K562 (cell line): ENCODE results near the gene TBC1D2. TPM values are rescaled to one million over a fixed set of nuclear protein-coding genes. Genes with fewer than 3 reads are reported as not detected.

ENCODE experiments used
- ARID1B ChIP-seq: fragments of 450-650 bp; IDR thresholded peaks from 2 replicates; pipeline ENCODE4 v1.6.1; 2016; ENCODE audit warnings: antibody characterized with exemption, mild to moderate bottlenecking, inconsistent platforms
- BMI1 ChIP-seq: fragments of 150-350 bp; IDR thresholded peaks from 2 replicates; pipeline ENCODE4 v1.6.1; 2014; ENCODE audit warnings: low read length
- BRD4 ChIP-seq: fragments of 200-600 bp; sonication (generic); IDR thresholded peaks from 2 replicates; pipeline ENCODE4 v1.6.1; 2017; ENCODE audit warnings: inconsistent platforms
- CHD4 ChIP-seq: fragments of 200-600 bp; sonication (generic); IDR thresholded peaks from 3 replicates; pipeline ENCODE4 v1.6.1; 2012; ENCODE audit warnings: low read depth, mild to moderate bottlenecking, mixed read lengths, low read length, inconsistent platforms; ENCODE audit not compliant: insufficient read depth, insufficient replicate concordance, poor library complexity, severe bottlenecking
- ETV5 ChIP-seq: sonication (generic); formaldehyde crosslinking; IDR thresholded peaks from 2 replicates; pipeline ENCODE4 v1.4.0; 2020; ENCODE audit warnings: low read depth, mild to moderate bottlenecking, missing genetic modification reagents
- FOXP1 ChIP-seq: sonication (generic); formaldehyde crosslinking; IDR thresholded peaks from 2 replicates; pipeline ENCODE4 v1.8.0; 2022; ENCODE audit warnings: mild to moderate bottlenecking, missing genetic modification reagents
- KLF10 ChIP-seq: fragments of 250-450 bp; sonication (Bioruptor Pico); IDR thresholded peaks from 2 replicates; pipeline ENCODE4 v1.6.1; 2021; ENCODE audit warnings: matching md5 sums
- MLX ChIP-seq, 2 experiments: fragments of 450-650 bp in 1 of 2; sonication (generic) in 1 of 2; formaldehyde crosslinking; conservative IDR thresholded peaks; 2 replicates each; pipeline versions ENCODE4 v1.4.0 to v1.8.1; 2020 to 2022; ENCODE audit warnings: mild to moderate bottlenecking in 1 of 2, missing genetic modification reagents in 1 of 2
- NR2C2 ChIP-seq, 2 experiments: fragments of 200-800 bp in 1 of 2; sonication (Bioruptor generic) in 1 of 2; sonication (generic) in 1 of 2; formaldehyde crosslinking in 1 of 2; IDR thresholded peaks; 2 replicates each; pipeline versions ENCODE4 v1.6.1 to v1.8.0; 2016 to 2022; ENCODE audit warnings: mild to moderate bottlenecking in 1 of 2, missing compliant biosample characterization in 1 of 2, missing genetic modification characterization in 1 of 2, missing genetic modification reagents in 1 of 2
- PBX2 ChIP-seq, 2 experiments: IDR thresholded peaks in 1 of 2; conservative IDR thresholded peaks in 1 of 2; 2 replicates each; pipeline ENCODE4 v1.6.1; 2016; ENCODE audit warnings: low read depth in 2 of 2, mild to moderate bottlenecking in 1 of 2, missing compliant biosample characterization in 1 of 2, missing genetic modification characterization in 1 of 2, moderate library complexity in 1 of 2
- ZNF407 ChIP-seq: fragments of 450-650 bp; IDR thresholded peaks from 2 replicates; pipeline ENCODE4 v1.6.1; 2016; ENCODE audit warnings: low read depth
- ZNF449 ChIP-seq: fragments of 250-450 bp; sonication (Bioruptor Pico); IDR thresholded peaks from 2 replicates; pipeline ENCODE4 v1.8.0; 2022; ENCODE audit warnings: moderate library complexity, mild to moderate bottlenecking, inconsistent platforms
- ZSCAN29 ChIP-seq: fragments of 450-650 bp; IDR thresholded peaks from 2 replicates; pipeline ENCODE4 v1.6.1; 2017
- polyA plus RNA-seq, 8 experiments: library from polyadenylated mRNA; depleted of rRNA in 4 of 8; stranded (reverse) in 5 of 8; unstranded in 3 of 8; fragments of >200 nt; fragmentation: Nextera tagmentation in 2 of 8; fragmentation: Illumina TruSeq in 1 of 8; extraction: Ambion mirVana in 2 of 8; extraction: Trizol in 1 of 8; gene quantifications; 2 replicates each; pipeline versions ENCODE4 v1.2.1 to v1.2.3, GENCODE V29; 2011 to 2014; ENCODE audit warnings: inconsistent platforms in 1 of 8, missing spikeins in 1 of 8
- total RNA-seq, 7 experiments: library from RNA; depleted of rRNA in 6 of 7; stranded (reverse); fragments of >200 nt in 6 of 7; fragmentation: Illumina TruSeq in 2 of 7; extraction: Trizol in 2 of 7; gene quantifications; 2 replicates each; pipeline versions ENCODE4 v1.2.1 to v1.2.3, GENCODE V29; 2011 to 2021; ENCODE audit warnings: low replicate concordance in 1 of 7

TBC1D2 gene
- total and polyA plus RNA-seq, 9 of the 15 experiments (the other 6 are each of a cell fraction or from before 2014, with no cell fraction given): 0.10 to 7.0 (median 2.5) TPM

GRCh38 chr9:98191671-98192502 is 63.6 kb downstream of the TBC1D2 start (continued):
- TF ChIP-seq ZNF407 (no peak), MLX (CRISPR knock-in tag; conservative IDR thresholded peaks at IDR 0.05) (no peak), PBX2 (CRISPR knock-in tag; IDR thresholded peaks at IDR 0.05; ENCODE audit: low read depth) (no peak), PBX2 (tag; conservative IDR thresholded peaks at IDR 0.05; ENCODE audit: low read depth) (no peak), ZSCAN29 (no peak), FOXP1 (CRISPR knock-in tag) (no peak), KLF10 (no peak), BMI1 (no peak), NR2C2 (CRISPR knock-in tag; IDR thresholded peaks at IDR 0.05) (no peak), NR2C2 (tag; IDR thresholded peaks at IDR 0.05) (no peak), BRD4 (no peak), ETV5 (no peak), ARID1B (no peak), ZNF449 (CRISPR knock-in tag) (no peak), CHD4 (no peak)
